ENCODE measurements around the gene BABAM2. TPM values are rescaled to one million over a fixed set of nuclear protein-coding genes. Genes with fewer than 3 reads are reported as not detected.

The BABAM2 gene
- total RNA-seq, 1 donor from 2014 or later: 33.9 TPM

GRCh38 chr2:28174211-28174610 lies 283.7 kb downstream of the BABAM2 start:
- Mint-ChIP-seq H3K4me3 (ENCODE audit: unreplicated experiment) (no peak overlapping the region), H3K4me1 (ENCODE audit: low read depth) (peaks cover 17% of the 10 kb centered on the region), H3K9me3 (ENCODE audit: low read depth) (peaks cover 25% of the 10 kb centered on the region), H3K36me3 (ENCODE audit: low read depth) (peaks cover 24% of the 10 kb centered on the region), H3K27me3 (ENCODE audit: low read depth) (no peaks in the 10 kb centered on the region), H3K27ac (ENCODE audit: unreplicated experiment) (no peak overlapping the region)
- no peak for TF ChIP-seq CTCF (IDR thresholded peaks at IDR 0.05)
- no peak for DNase-seq (ENCODE audit: low spot score)

- Mint-ChIP-seq H3K9me3 (ENCODE audit: low read depth) (peaks cover 30% of the 10 kb centered on the region), H3K27me3 (ENCODE audit: low read depth) (no peaks in the 10 kb centered on the region), H3K4me3 (ENCODE audit: unreplicated experiment) (no peak overlapping the region), H3K36me3 (ENCODE audit: low read depth) (peaks cover 24% of the 10 kb centered on the region), H3K4me1 (ENCODE audit: low read depth) (peaks cover 17% of the 10 kb centered on the region), H3K27ac (ENCODE audit: unreplicated experiment) (no peak overlapping the region)
- no peak for DNase-seq (ENCODE audit: low spot score)
- TF ChIP-seq CTCF (IDR thresholded peaks at IDR 0.05): no peak
Observed at GRCh38 chr2:28175028-28175427, 284.5 kb downstream of the BABAM2 start.

DNA sequence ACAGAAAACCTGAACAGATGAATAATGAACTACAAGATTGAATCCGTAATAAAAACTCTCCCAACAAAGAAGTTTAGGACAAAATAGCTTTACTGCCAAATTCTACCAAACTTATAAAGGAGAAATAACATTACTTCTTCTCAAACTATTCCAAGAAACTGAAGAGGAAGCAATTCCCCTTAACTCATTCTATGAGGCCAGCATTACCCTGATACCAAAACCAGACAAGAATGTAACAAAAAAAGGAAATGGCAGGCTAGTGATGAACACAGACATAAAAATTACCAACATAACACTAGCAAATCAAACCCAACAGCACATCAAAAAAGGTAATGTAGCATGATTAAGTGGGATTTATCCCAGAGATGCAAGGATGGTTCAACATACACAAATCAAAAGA lies 288.4 kb downstream of the BABAM2 start:
- peaks cover 23% of the 10 kb centered on the region for H3K36me3 Mint-ChIP-seq (ENCODE audit: low read depth)
- no peak overlapping the region for H3K4me3 Mint-ChIP-seq (ENCODE audit: unreplicated experiment)
- no peak overlapping the region for H3K27ac Mint-ChIP-seq (ENCODE audit: unreplicated experiment)
- H3K4me1 Mint-ChIP-seq (ENCODE audit: low read depth): no peaks in the 10 kb centered on the region
- no peaks in the 10 kb centered on the region for H3K27me3 Mint-ChIP-seq (ENCODE audit: low read depth)
- TF ChIP-seq CTCF (IDR thresholded peaks at IDR 0.05): no peak
- H3K9me3 Mint-ChIP-seq (ENCODE audit: low read depth): peaks cover 42% of the 10 kb centered on the region
- DNase-seq (ENCODE audit: low spot score): no peak

DNA sequence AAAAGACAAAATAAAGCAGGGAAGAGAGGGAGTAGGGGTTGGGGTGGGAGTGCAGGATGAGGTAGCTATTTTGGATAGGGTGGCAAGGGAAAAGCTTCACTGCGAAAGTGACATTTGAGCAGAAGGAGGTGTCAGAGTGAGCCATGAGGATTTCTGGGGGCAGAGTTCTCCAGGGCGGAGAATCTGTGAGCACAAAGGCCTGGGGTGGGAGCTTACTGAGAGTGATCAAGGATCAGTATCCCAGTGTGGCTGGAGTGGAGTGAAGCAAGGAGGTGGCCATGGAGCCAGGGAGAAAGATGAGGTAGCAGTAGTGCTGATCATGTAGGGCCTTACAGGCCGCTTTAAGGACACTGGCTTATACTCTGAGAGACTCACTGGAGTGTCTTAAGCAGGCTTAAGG lies 291.3 kb downstream of the BABAM2 start:
- Mint-ChIP-seq H3K27me3 (ENCODE audit: low read depth) (no peaks in the 10 kb centered on the region), H3K9me3 (ENCODE audit: low read depth) (peaks cover 45% of the 10 kb centered on the region), H3K4me3 (ENCODE audit: unreplicated experiment) (no peak overlapping the region), H3K27ac (ENCODE audit: unreplicated experiment) (no peak overlapping the region), H3K4me1 (ENCODE audit: low read depth) (peaks cover 15% of the 10 kb centered on the region), H3K36me3 (ENCODE audit: low read depth) (peaks cover 15% of the 10 kb centered on the region)
- DNase-seq (ENCODE audit: low spot score): no peak
- TF ChIP-seq CTCF (IDR thresholded peaks at IDR 0.05): no peak

DNA sequence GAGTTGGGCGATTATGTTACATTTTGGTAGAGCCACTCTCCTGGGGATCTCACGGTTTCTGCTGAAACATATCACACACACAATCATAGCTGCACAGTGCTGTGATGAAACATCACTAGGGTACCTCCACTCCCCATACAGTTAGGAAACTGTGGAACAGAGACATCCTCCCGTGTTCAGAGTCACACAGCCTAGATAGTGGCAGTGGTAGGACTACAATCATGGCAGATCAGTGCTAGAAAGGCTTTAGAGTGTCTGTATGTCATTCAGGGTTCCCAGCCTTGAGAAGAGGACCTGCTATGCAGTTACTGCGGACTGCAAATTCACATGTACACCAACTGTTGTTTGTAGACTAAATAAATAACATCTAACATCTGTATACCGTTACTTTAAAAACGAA lies 291.8 kb downstream of the BABAM2 start:
- H3K9me3 Mint-ChIP-seq (ENCODE audit: low read depth): peaks cover 39% of the 10 kb centered on the region
- H3K36me3 Mint-ChIP-seq (ENCODE audit: low read depth): peaks cover 12% of the 10 kb centered on the region
- H3K27me3 Mint-ChIP-seq (ENCODE audit: low read depth): no peaks in the 10 kb centered on the region
- DNase-seq (ENCODE audit: low spot score): no peak
- H3K4me1 Mint-ChIP-seq (ENCODE audit: low read depth): peaks cover 15% of the 10 kb centered on the region
- TF ChIP-seq CTCF (IDR thresholded peaks at IDR 0.05): no peak
- no peak overlapping the region for H3K4me3 Mint-ChIP-seq (ENCODE audit: unreplicated experiment)
- H3K27ac Mint-ChIP-seq (ENCODE audit: unreplicated experiment): no peak overlapping the region
